GM10847 (cell line): ENCODE data around the gene FAF2.

Source experiments
- POLR2A ChIP-seq: IDR thresholded peaks from 2 replicates; pipeline ENCODE4 v1.6.1; 2011; ENCODE audit not compliant: insufficient read length; ENCODE audit errors: extremely low read depth

Gene FAF2

GRCh38 chr5:176553260-176554085, 105.3 kb downstream of the FAF2 start:
- no peak for TF ChIP-seq POLR2A

GRCh38 chr5:176557846-176558245, 109.7 kb downstream of the FAF2 start:
- TF ChIP-seq POLR2A: no peak
